Calu3 (cell line): Measurements from ENCODE around the gene CARD14. TPM values are rescaled to one million over a fixed set of nuclear protein-coding genes. Genes with fewer than 3 reads are reported as not detected.

Experiments used
- BruUV-seq: library from RNA; stranded (reverse); fragments of 400-500 nt; replicated peaks from 2 replicates; lab custom pipeline; 2021; lab: Mats Ljungman, UMichigan
- CTCF ChIA-PET: fragments of 300-600 bp; sonication (Branson Sonifier 250); formaldehyde crosslinking; loops from one replicate; lab custom pipeline; 2022; ENCODE audit warnings: antibody characterized with exemption; lab: Charles Lee
- DNase-seq: peaks from one replicate; pipeline ENCODE4 v3.0.0; 2022
- H3K27ac Mint-ChIP-seq: one replicate; pipeline ENCODE4 v1.8.0; 2022; ENCODE audit warnings: mixed read lengths; ENCODE audit not compliant: unreplicated experiment
- H3K27me3 Mint-ChIP-seq: one replicate; pipeline ENCODE4 v1.8.0; 2022; ENCODE audit warnings: mixed read lengths; ENCODE audit not compliant: unreplicated experiment
- H3K36me3 Mint-ChIP-seq: one replicate; pipeline ENCODE4 v1.8.0; 2022; ENCODE audit warnings: mild to moderate bottlenecking, moderate library complexity, mixed read lengths; ENCODE audit not compliant: insufficient read depth, unreplicated experiment
- H3K4me1 Mint-ChIP-seq: one replicate; pipeline ENCODE4 v1.8.0; 2022; ENCODE audit warnings: mild to moderate bottlenecking, low read depth, mixed read lengths; ENCODE audit not compliant: unreplicated experiment
- H3K4me3 Mint-ChIP-seq: one replicate; pipeline ENCODE4 v1.8.0; 2022; ENCODE audit warnings: mild to moderate bottlenecking, low read depth, moderate library complexity, mixed read lengths; ENCODE audit not compliant: unreplicated experiment
- H3K9me3 Mint-ChIP-seq: one replicate; pipeline ENCODE4 v1.8.0; 2022; ENCODE audit warnings: low read depth, mixed read lengths; ENCODE audit not compliant: unreplicated experiment
- CTCF ChIP-seq: fragments of 200-600 bp; IDR thresholded peaks from one replicate; pipeline ENCODE4 v1.8.0; 2022; ENCODE audit warnings: antibody characterized with exemption; ENCODE audit not compliant: unreplicated experiment
- intact Hi-C: fragments of 100-400 bp; cut with micrococcal nuclease; formaldehyde crosslinking; loops from one replicate; pipeline ENCODE4 v1.10.0; 2022; ENCODE audit not compliant: unreplicated experiment
- total RNA-seq: library from RNA; stranded (reverse); gene quantifications from 2 replicates; pipeline ENCODE4 v1.2.3, GENCODE V29; 2022

CARD14 gene
- total RNA-seq, 1 experiment from 2014 or later: 7.4 TPM

DNA sequence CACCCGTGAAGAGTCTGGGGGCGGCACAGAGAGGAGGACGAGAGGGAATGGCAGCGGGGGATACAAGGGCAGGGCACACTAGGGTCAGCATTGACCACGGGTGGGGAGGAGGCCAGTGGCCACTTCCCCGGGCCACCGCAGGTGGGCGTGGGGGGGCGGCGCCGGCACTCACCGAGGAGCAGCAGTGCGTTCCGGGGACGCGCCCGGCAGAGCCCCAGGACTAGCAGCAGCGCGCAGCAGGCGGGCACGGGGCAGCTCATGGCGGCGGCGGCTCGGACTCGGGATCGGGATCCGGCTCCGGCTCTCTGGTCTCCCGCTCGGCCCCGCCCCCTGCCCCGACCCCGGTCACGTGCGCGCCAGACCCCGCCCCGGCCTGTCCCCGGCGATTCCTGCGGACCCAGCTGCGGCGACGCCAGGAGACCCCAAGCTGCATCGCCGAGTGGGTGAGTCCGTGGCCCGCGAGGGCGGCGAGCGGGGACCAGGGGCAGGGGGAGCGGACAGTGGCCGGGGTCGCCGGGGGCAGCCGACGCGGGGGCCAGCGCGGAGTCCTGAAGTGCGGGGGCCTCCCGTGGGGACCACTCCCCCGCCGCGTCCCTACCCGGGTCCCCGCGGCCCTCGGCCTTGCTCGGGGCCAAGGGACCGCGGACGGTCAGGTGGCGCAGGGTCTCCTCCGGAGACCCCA, 50.4 kb downstream of the CARD14 start, which contains the start of the genes SGSH and SLC26A11:
Gene SGSH, minus strand, starts transcription at position 280 of the 682 bp plus-strand sequence. Its CDS starts 20 bp downstream, at position 260.
Gene SLC26A11, plus strand, starts transcription at position 374 of the 682 bp plus-strand sequence. CDS start 1,134 bp downstream, outside the sequence.
- CTCF ChIA-PET: interaction anchor here (0.6 kb wide), 1 partner anchor 24 kb away, joined by 3 read pairs; no protein-coding TSS in a partner anchor
- peak; percentile 84 for DNase-seq
- Mint-ChIP-seq H3K27ac (peak within 1 kb of the TSS; percentile 79), H3K4me1 (peaks cover 19% of the 10 kb centered on the region), H3K27me3 (peaks cover 14% of the 10 kb centered on the region), H3K9me3 (no peaks in the 10 kb centered on the region), H3K4me3 (peak within 1 kb of the TSS; percentile 92), H3K36me3 (peaks cover 17% of the 10 kb centered on the region)
- BruUV-seq: no TSS peak
- peak; percentile 16 for TF ChIP-seq CTCF
- intact Hi-C loops: no loop called here

- intact Hi-C loops: no loop called here
- CTCF ChIA-PET: interaction anchor here (0.6 kb wide), 1 partner anchor 25 kb away, joined by 3 read pairs; no protein-coding TSS in a partner anchor
These were observed 50.9 kb downstream of the CARD14 start for GRCh38 chr17:80220736-80221215.

DNA sequence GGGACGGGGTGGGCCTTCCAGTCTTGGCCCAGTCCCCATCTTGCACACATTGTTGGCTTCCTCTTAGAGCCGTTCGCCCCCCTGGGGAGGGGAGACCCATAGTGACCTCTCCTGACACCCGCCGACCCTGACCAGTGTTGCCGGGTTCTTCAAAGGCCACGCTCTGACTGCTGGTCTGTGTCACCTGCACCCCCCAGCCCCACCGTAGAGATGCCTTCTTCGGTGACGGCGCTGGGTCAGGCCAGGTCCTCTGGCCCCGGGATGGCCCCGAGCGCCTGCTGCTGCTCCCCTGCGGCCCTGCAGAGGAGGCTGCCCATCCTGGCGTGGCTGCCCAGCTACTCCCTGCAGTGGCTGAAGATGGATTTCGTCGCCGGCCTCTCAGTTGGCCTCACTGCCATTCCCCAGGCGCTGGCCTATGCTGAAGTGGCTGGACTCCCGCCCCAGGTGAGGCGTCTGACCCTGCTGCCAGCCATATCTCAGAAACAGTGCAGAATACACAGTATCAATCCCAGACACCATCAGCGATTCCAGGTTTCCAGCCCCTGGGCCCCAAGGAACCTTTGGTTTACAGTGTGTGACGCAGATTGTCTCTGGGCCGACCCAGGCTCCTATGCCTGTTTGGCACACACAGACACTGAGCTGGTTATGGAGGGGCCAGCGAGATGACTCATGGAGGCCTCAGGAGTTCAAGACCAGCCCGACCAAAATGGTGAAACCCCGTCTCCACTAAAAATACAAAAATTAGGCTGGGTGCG, 51.7 kb downstream of the CARD14 start:
- Mint-ChIP-seq H3K4me3 (peak overlapping the region; percentile 92), H3K4me1 (peaks cover 19% of the 10 kb centered on the region), H3K9me3 (no peaks in the 10 kb centered on the region), H3K27ac (no peak overlapping the region), H3K27me3 (peaks cover 14% of the 10 kb centered on the region), H3K36me3 (peaks cover 17% of the 10 kb centered on the region)
- CTCF ChIA-PET: no interaction called here
- no peak for TF ChIP-seq CTCF
- intact Hi-C loops: no loop called here
- DNase-seq: no peak
- BruUV-seq: TSS peak; percentile 28

More at GRCh38 chr17:80220736-80221215, 50.9 kb downstream of the CARD14 start:
- no peaks in the 10 kb centered on the region for H3K9me3 Mint-ChIP-seq
- peaks cover 14% of the 10 kb centered on the region for H3K27me3 Mint-ChIP-seq
- peak overlapping the region; percentile 92 for H3K4me3 Mint-ChIP-seq
- no peak for TF ChIP-seq CTCF
- peaks cover 17% of the 10 kb centered on the region for H3K36me3 Mint-ChIP-seq
- no peak overlapping the region for H3K27ac Mint-ChIP-seq
- no peak for DNase-seq
- no TSS peak for BruUV-seq
- peaks cover 19% of the 10 kb centered on the region for H3K4me1 Mint-ChIP-seq

DNA sequence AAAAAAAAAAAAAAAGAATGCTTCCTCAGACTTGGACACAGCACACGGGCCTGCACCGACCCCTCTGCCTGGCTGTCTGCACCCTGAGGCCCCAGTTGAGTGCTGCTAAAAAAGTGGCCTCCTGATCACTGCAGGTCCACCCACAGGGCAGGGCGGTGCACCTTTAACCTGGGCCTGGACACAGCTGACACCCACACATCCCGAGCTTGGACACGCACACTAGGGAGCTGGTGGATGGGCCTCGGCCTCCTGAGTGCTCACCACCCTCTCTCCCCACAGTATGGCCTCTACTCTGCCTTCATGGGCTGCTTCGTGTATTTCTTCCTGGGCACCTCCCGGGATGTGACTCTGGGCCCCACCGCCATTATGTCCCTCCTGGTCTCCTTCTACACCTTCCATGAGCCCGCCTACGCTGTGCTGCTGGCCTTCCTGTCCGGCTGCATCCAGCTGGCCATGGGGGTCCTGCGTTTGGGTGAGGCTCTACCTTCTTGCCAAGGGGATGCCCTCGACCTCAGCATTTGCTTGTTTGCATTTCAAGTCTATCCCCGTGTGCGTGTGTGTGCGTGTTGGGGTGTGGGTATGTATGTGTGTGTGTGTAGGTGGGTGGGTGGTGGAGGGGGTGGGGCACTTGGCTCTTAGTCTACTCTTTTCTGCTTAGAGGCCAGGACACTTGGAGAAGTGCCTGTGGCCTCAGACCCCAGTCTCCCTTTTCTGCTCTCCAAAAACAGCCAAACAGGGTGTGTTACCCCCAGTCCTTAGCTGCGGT, 52.7 kb downstream of the CARD14 start:
- no peaks in the 10 kb centered on the region for H3K9me3 Mint-ChIP-seq
- no peak for TF ChIP-seq CTCF
- H3K27ac Mint-ChIP-seq: no peak overlapping the region
- H3K4me3 Mint-ChIP-seq: no peak overlapping the region
- no TSS peak for BruUV-seq
- CTCF ChIA-PET: interaction anchor here (0.6 kb wide), 1 partner anchor 567 kb away, joined by 7 read pairs; no protein-coding TSS in a partner anchor
- no peak for DNase-seq
- H3K27me3 Mint-ChIP-seq: peaks cover 14% of the 10 kb centered on the region
- intact Hi-C loops: no loop called here
- peaks cover 17% of the 10 kb centered on the region for H3K36me3 Mint-ChIP-seq
- H3K4me1 Mint-ChIP-seq: peaks cover 19% of the 10 kb centered on the region
